ENCODE measurements around the gene CCDC9. TPM values are rescaled to one million over a fixed set of nuclear protein-coding genes. Genes with fewer than 3 reads are reported as not detected.
A peak's percentile ranks its signal among the peaks of the same experiment; 100 is the strongest.

Gene CCDC9

GRCh38 chr19:47313754-47314295, 57.5 kb downstream of the CCDC9 start:
- Histone ChIP-seq H3K23ac (ENCODE audit: low read length) (no peak overlapping the region), H3K4me2 (ENCODE audit: low read length) (no peak overlapping the region), H3K27me3 (ENCODE audit: insufficient read depth, low read length, poor library complexity) (no peaks in the 10 kb centered on the region), H3K9ac (ENCODE audit: low read length) (no peak overlapping the region), H2BK120ac (ENCODE audit: low read depth, low read length) (no peak overlapping the region), H3K79me1 (ENCODE audit: low read length) (no peaks in the 10 kb centered on the region), H4K8ac (ENCODE audit: low read depth, low read length) (no peak overlapping the region), H3K36me3 (ENCODE audit: control insufficient read depth, insufficient read depth, low read length) (no peaks in the 10 kb centered on the region), H3K4me1 (ENCODE audit: control insufficient read depth, low read depth, low read length) (no peaks in the 10 kb centered on the region), H2BK5ac (ENCODE audit: low read length) (no peak overlapping the region), H3K4me3 (ENCODE audit: low read length) (no peak overlapping the region), H3K4ac (ENCODE audit: low read depth, low read length) (no peak overlapping the region), H2AK5ac (ENCODE audit: low read length) (no peak overlapping the region), H4K5ac (ENCODE audit: low read length) (no peak overlapping the region), H3K56ac (ENCODE audit: low read length) (no peak overlapping the region), H3K27ac (ENCODE audit: low read depth, low read length) (no peak overlapping the region), H2BK15ac (replicated peaks; ENCODE audit: low read depth) (no peak overlapping the region), H3K18ac (ENCODE audit: low read length) (no peak overlapping the region), H3K79me2 (ENCODE audit: control insufficient read depth, insufficient read depth, low read length) (no peaks in the 10 kb centered on the region)
- WGBS (ENCODE audit: extremely low coverage, insufficient coverage, low lambda C conversion rate): no CpG with 5 or more reads among the region's 10 CpGs
- no peak for DNase-seq

- no peak overlapping the region for H3K4ac ChIP-seq (ENCODE audit: low read depth, low read length)
- H3K56ac ChIP-seq (ENCODE audit: low read length): no peak overlapping the region
- WGBS (ENCODE audit: extremely low coverage, insufficient coverage, low lambda C conversion rate): no CpG with 5 or more reads among the region's 12 CpGs
- no peak overlapping the region for H4K5ac ChIP-seq (ENCODE audit: low read length)
- H3K4me3 ChIP-seq (ENCODE audit: low read length): no peak overlapping the region
- peak; percentile 92 for DNase-seq
- H2BK5ac ChIP-seq (ENCODE audit: low read length): no peak overlapping the region
- no peak overlapping the region for H3K18ac ChIP-seq (ENCODE audit: low read length)
- no peaks in the 10 kb centered on the region for H3K79me1 ChIP-seq (ENCODE audit: low read length)
- H2BK120ac ChIP-seq (ENCODE audit: low read depth, low read length): no peak overlapping the region
- H3K79me2 ChIP-seq (ENCODE audit: control insufficient read depth, insufficient read depth, low read length): no peaks in the 10 kb centered on the region
- H2BK15ac ChIP-seq (replicated peaks; ENCODE audit: low read depth): no peak overlapping the region
- no peaks in the 10 kb centered on the region for H3K4me1 ChIP-seq (ENCODE audit: control insufficient read depth, low read depth, low read length)
- no peak overlapping the region for H3K23ac ChIP-seq (ENCODE audit: low read length)
- no peaks in the 10 kb centered on the region for H3K27me3 ChIP-seq (ENCODE audit: insufficient read depth, low read length, poor library complexity)
- H3K4me2 ChIP-seq (ENCODE audit: low read length): no peak overlapping the region
- no peak overlapping the region for H2AK5ac ChIP-seq (ENCODE audit: low read length)
- H3K27ac ChIP-seq (ENCODE audit: low read depth, low read length): no peak overlapping the region
- H3K9ac ChIP-seq (ENCODE audit: low read length): no peak overlapping the region
- H4K8ac ChIP-seq (ENCODE audit: low read depth, low read length): no peak overlapping the region
- no peaks in the 10 kb centered on the region for H3K36me3 ChIP-seq (ENCODE audit: control insufficient read depth, insufficient read depth, low read length)
These were observed 58.9 kb downstream of the CCDC9 start for GRCh38 chr19:47315125-47315821.

- no peak overlapping the region for H3K56ac ChIP-seq (ENCODE audit: low read length)
- no peak overlapping the region for H2AK5ac ChIP-seq (ENCODE audit: low read length)
- WGBS (ENCODE audit: extremely low coverage, insufficient coverage, low lambda C conversion rate): no CpG with 5 or more reads among the region's 4 CpGs
- no peak overlapping the region for H3K18ac ChIP-seq (ENCODE audit: low read length)
- H3K27me3 ChIP-seq (ENCODE audit: insufficient read depth, low read length, poor library complexity): no peaks in the 10 kb centered on the region
- H3K79me2 ChIP-seq (ENCODE audit: control insufficient read depth, insufficient read depth, low read length): no peaks in the 10 kb centered on the region
- no peak overlapping the region for H4K5ac ChIP-seq (ENCODE audit: low read length)
- H2BK15ac ChIP-seq (replicated peaks; ENCODE audit: low read depth): no peak overlapping the region
- H3K79me1 ChIP-seq (ENCODE audit: low read length): no peaks in the 10 kb centered on the region
- H3K4ac ChIP-seq (ENCODE audit: low read depth, low read length): no peak overlapping the region
- H3K4me2 ChIP-seq (ENCODE audit: low read length): no peak overlapping the region
- H3K9ac ChIP-seq (ENCODE audit: low read length): no peak overlapping the region
- H2BK5ac ChIP-seq (ENCODE audit: low read length): no peak overlapping the region
- DNase-seq: no peak
- H3K36me3 ChIP-seq (ENCODE audit: control insufficient read depth, insufficient read depth, low read length): no peaks in the 10 kb centered on the region
- H4K8ac ChIP-seq (ENCODE audit: low read depth, low read length): no peak overlapping the region
- H3K27ac ChIP-seq (ENCODE audit: low read depth, low read length): no peak overlapping the region
- H3K23ac ChIP-seq (ENCODE audit: low read length): no peak overlapping the region
- no peak overlapping the region for H3K4me3 ChIP-seq (ENCODE audit: low read length)
- no peaks in the 10 kb centered on the region for H3K4me1 ChIP-seq (ENCODE audit: control insufficient read depth, low read depth, low read length)
- H2BK120ac ChIP-seq (ENCODE audit: low read depth, low read length): no peak overlapping the region
These were observed 60.2 kb downstream of the CCDC9 start for GRCh38 chr19:47316513-47316912.

GRCh38 chr19:47319923-47320871, 63.9 kb downstream of the CCDC9 start:
- H2BK15ac ChIP-seq (replicated peaks; ENCODE audit: low read depth): no peak overlapping the region
- WGBS (ENCODE audit: extremely low coverage, insufficient coverage, low lambda C conversion rate): no CpG with 5 or more reads among the region's 46 CpGs
- no peaks in the 10 kb centered on the region for H3K4me1 ChIP-seq (ENCODE audit: control insufficient read depth, low read depth, low read length)
- H2AK5ac ChIP-seq (ENCODE audit: low read length): no peak overlapping the region
- H3K27me3 ChIP-seq (ENCODE audit: insufficient read depth, low read length, poor library complexity): no peaks in the 10 kb centered on the region
- H3K79me2 ChIP-seq (ENCODE audit: control insufficient read depth, insufficient read depth, low read length): no peaks in the 10 kb centered on the region
- H3K36me3 ChIP-seq (ENCODE audit: control insufficient read depth, insufficient read depth, low read length): no peaks in the 10 kb centered on the region
- no peaks in the 10 kb centered on the region for H3K79me1 ChIP-seq (ENCODE audit: low read length)
- H2BK5ac ChIP-seq (ENCODE audit: low read length): no peak overlapping the region
- H4K5ac ChIP-seq (ENCODE audit: low read length): no peak overlapping the region
- no peak overlapping the region for H3K9ac ChIP-seq (ENCODE audit: low read length)
- H2BK120ac ChIP-seq (ENCODE audit: low read depth, low read length): no peak overlapping the region
- H3K4me2 ChIP-seq (ENCODE audit: low read length): no peak overlapping the region
- no peak overlapping the region for H4K8ac ChIP-seq (ENCODE audit: low read depth, low read length)
- DNase-seq: no peak
- H3K4me3 ChIP-seq (ENCODE audit: low read length): no peak overlapping the region
- no peak overlapping the region for H3K56ac ChIP-seq (ENCODE audit: low read length)
- H3K27ac ChIP-seq (ENCODE audit: low read depth, low read length): no peak overlapping the region
- H3K4ac ChIP-seq (ENCODE audit: low read depth, low read length): no peak overlapping the region
- H3K18ac ChIP-seq (ENCODE audit: low read length): no peak overlapping the region
- no peak overlapping the region for H3K23ac ChIP-seq (ENCODE audit: low read length)

Small RNA genes lying within 50 kb of the gene (small RNA-seq; reads per million reads assigned to genes)
- gene MIR3190 (ENCODE audit: insufficient read depth): not detected

All from mesendoderm (in vitro differentiated cells).